Left lobe of liver (tissue), 2 donors: ENCODE data around the gene MLIP. TPM values are rescaled to one million over a fixed set of nuclear protein-coding genes. Genes with fewer than 3 reads are reported as not detected.
A peak's percentile ranks its signal among the peaks of the same experiment; 100 is the strongest.

Experiments
- ATAC-seq: fragments of 200-7000 bp; cut with Tn5 transposase; one replicate; pipeline ENCODE4 v1.9.1; 2020; ENCODE audit warnings: mild to moderate bottlenecking, moderate library complexity
- DNase-seq: peaks from one replicate; pipeline ENCODE4 v3.0.0-alpha.2; 2020; ENCODE audit warnings: low spot score
- total RNA-seq: library from RNA; stranded (reverse); gene quantifications from one replicate; pipeline ENCODE4 v1.2.1, GENCODE V29; 2021
- donor health status: DM: no; HTN: no; CAD: no; lungs with moderate emphysema.
- donor health status: DM: no; HTN: yes; CAD: no.

MLIP gene
- total RNA-seq, 1 donor from 2014 or later, result 18.4 TPM

DNA sequence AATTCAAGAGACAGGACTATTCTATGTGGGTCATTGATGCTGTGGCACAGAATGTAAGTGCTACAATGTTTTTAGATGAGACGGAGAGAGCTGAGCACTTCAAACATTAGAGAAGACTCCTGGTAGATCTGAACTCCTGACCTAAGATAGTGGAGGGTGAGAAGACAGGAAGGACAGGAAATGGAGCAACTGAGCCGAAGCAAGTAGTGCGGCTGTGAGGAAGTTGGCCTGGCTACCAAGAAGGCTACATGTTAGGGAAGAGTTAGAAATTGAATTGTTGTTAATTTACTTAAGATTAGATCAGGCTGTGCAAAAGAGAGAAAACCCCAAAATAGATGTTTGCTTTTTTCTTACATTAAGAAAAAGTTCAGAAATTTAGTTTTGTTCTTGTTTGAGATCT is 14.4 kb upstream of the MLIP start:
- DNase-seq (no peak), ATAC-seq (no peak)

DNA sequence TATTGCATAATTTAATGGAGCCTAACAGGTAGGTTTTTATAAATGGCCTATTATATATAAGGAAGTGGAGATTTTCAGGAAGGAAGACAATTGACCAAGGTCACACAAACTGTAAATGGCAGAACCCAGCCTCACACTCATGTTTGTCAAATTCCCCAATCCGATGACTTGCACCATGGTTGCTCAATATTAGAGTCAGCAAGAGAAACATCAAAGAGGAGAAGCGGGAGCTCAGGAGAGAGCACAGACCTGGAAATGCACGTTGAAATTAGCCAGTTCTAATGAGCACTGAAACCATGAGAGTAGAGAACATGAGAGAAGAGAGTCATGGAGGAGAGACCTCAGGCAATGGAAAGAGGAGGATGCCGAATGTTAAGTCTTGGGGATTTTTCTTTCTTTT is 13.5 kb upstream of the MLIP start:
- DNase-seq (no peak), ATAC-seq (peak; percentile 63)

DNA sequence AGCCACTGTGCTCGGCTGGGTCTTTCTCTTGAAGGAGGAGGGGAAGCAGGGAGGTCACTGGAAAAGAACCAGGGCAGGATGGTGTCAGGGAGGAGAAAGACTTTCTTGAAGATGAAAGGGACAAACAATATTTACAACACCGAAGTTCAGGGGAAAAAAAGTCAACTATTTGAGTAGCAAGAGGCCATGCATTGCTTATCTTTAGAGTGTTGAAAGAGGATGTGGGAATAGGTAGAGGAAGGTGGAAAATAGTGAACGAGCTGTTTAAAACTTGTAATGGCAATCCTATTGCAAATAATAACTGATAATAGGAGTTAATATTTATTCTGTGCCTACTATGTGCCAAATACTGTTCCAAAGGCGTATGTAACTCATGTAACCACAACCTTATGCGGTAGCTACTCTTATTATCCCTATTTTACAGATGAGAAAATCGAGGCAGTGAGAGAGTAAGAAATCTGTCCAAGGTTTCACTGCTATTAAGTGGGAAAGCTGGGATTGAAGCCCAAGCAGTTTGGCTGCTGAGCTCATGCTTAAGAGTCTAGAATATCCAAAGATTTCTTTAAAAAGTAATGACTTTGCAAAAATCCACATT is 12.7 kb upstream of the MLIP start:
- ATAC-seq, result no peak
- no peak for DNase-seq

DNA sequence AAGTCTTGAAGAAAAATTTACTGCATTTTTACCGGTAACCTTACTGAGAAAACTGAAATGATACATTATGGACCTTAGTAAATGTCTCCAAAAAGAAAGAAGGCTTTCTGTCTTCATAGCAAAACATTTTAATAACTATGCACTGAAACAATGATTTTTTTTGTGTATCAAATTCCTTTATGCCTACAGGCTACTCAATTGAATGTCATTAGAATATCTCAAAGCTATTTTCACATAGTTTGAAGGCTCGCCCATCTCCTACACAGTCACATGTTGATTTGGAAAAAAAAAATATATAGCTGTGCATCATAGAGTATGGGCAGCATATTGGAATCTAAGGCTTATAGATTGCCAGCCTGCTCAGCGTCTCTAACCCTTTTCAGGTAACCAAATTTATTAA is 12.0 kb upstream of the MLIP start:
- DNase-seq (no peak), ATAC-seq (no peak)

DNA sequence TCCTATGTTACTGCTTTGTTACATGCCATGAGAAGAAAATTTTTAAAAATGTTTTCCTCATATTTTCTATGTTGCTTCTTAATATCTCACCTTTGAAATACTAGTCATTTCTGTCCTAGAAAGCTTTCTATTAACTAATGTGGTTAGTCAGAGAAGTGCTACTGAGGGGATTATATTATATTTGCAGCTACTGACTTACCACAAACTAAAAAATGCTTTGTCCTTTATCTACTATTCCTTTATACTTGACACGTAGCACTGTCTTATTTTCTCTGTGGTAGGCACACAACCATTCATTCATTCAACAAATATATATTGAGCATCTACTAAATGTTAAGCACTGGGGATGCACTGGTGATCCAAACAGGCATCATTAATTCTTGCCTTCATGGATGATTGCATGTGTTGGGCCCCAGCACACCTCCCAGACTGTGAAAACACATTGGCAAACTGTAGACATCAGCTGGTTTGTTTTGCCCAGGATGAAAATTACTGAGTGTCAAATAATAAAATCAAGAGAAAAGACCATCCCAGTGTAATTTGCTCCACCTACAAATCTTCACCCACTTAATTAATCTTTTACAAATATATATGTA is 10.7 kb upstream of the MLIP start:
- ATAC-seq, result no peak
- DNase-seq, result no peak

DNA sequence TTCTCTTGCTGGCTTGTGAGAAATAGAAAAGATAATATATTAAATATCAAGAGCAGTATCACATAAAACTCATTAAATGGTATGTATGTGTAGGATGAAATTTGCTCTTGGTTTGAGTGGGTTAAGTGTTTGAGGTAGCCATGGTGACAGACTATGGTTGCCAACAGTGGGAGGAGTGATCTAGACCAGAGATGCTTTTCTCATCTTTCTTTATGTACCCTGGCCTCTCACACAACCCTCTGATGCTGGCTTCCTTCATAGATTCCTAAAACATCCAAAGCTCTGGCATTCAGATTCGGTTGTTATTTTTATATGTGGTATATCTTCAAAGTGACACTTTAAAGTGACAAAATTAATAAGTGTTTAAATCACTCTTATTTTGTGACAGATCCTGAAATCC is 9.0 kb upstream of the MLIP start:
- ATAC-seq, result no peak
- DNase-seq, result no peak

DNA sequence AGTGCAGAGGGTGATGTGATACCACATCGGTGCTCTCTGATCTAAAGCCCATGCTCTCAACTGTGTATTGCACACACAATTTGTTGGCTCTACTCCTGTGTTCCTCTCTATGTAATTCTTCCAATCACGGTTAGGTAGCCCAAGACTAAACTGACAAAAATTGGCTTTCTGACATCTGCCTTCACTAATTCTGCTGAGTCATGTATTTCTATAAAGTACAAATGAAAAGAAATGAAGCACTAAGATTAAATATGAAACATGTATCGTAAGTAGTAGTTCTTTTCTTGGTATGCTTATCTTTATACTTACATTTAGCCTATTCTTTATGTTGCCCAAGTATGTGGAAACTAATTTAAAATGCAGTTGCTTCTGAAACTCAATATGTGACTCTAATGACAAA is 7.7 kb upstream of the MLIP start:
- ATAC-seq, result peak; percentile 37
- DNase-seq, result no peak

DNA sequence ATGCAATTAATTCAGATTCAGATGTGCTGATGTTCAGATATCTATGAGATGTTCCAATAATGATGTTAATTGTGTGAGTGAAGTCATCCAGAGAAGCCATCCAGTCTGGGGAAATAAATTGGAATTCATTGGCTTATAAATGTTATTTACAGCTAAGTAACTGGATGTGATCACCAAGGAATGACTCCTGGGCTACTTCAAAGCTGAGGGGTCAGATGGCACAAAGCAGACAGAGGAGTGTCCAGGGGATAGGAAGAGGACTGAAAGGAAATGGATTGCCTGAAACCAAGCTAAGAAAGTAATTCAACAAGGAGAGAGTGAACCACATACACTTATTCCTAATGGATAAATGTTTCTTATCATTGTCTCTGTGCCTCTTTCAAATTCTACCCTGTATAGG is 4.5 kb upstream of the MLIP start:
- no peak for DNase-seq

DNA sequence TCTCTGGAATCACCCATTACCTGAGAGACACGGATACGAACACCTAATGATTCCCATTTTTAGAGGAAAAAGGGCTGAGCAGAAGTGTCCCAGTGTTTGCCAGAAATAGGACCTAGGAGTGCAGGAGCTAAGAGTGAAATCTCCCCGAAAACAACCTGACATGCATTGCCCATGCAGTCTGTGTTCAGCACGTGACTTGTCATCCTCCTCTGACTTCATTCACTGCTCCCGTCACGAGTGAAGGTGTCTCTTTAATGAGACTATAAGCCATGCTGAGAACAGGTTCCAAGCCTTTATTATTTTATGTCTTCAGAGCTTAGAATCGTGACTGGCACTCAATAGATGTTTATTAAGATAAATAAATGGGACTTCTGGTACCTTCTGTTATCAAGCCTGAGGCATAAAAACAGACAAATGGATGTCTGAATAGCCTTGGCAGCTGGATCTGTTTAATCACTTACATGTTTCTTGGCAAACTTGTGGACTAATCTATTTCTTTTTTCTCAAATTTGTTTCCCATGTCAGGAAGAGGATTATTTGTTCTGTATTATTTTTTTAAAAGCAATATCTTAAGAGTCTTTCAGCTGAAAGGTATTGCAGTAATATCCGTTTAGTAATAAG is 3.7 kb upstream of the MLIP start:
- ATAC-seq (peak; percentile 39), DNase-seq (no peak)

More for the DNA sequence above, 4.5 kb upstream of the MLIP start:
- ATAC-seq, result no peak

DNA sequence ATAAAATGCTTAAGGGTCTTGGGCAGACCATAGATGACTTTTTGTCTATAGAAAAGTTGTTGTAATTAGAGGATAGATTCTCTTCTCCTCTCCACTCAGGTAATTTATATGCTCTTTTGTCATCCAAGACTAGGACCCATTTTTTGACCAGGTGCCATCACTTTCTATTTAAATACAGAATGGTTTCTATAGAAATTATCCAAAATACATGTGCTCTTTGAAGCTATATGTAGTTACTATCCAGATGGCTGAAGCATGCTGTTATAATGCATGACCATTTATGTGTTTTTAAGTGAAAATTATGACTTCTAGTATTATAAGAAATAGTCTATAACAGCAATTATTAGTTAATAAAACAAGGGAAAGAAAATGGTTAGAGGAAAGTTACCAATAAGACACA is 3.0 kb upstream of the MLIP start:
- ATAC-seq, result no peak

DNA sequence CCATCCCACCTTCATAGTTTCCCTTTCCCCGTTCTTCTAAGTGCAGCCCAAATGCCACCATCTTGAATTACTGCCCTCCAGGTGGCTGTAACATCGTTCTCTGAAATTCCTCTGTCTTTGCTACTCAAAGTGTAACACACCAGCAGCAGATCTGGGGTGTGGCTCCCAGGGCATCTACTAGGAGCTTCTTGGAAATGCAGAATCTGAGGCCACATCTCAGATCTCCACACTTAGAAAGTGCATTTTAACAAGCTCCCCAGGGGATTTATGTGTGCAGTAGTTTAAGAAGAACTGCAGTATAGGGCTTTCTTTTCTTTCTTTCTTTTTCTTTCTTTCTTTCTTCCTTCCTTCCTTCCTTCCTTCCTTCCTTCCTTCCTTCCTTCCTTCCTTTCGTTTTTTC is 1.7 kb upstream of the MLIP start:
- ATAC-seq, result no peak

More for the DNA sequence above, 3.0 kb upstream of the MLIP start:
- DNase-seq, result no peak

DNA sequence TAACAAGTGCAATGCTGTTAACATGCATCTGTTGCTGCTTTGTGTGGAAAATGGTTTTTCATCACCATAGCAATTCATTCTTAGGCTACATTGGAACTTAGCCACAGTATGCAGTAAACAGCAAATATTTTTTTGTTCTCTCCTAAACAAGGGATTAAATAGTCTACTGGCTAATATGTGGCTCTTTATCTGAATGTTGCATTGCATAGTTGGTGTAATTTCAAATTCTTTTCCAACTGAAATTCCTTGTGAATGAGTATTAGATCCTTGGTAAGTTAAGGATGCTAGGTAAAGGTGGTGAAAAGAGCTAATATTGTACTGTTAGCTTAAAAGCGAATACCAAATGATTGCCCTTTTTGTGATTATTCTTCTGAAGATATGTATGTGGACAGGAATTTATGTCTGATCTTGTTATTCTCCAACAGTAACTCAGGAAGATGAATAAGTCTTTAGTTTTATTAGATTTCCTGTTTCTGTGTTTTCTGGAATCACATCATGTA is 958 bp downstream of the MLIP start:
- DNase-seq (no peak), ATAC-seq (no peak)

More for the DNA sequence above, 1.7 kb upstream of the MLIP start:
- DNase-seq, result no peak

DNA sequence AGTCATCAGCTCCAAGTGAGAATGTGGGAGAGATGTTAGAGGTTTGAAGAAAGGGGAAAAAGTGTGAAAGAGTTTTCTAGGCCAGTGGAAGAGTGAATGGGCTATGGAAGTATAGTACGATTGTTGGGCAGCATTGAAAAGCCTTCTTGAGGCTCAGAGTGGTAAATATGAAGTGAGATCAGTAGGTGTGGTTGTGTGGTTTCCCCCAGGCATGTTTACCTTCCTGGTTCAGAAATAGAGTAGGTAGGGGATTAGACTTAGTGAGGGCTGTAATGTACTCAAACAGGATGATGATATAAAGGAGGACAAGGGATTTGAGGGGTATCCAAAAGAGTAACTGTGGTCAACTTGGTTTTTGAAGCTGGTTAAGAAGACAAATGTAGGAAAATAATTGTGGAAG is 3.7 kb downstream of the MLIP start:
- no peak for ATAC-seq
- DNase-seq, result no peak

DNA sequence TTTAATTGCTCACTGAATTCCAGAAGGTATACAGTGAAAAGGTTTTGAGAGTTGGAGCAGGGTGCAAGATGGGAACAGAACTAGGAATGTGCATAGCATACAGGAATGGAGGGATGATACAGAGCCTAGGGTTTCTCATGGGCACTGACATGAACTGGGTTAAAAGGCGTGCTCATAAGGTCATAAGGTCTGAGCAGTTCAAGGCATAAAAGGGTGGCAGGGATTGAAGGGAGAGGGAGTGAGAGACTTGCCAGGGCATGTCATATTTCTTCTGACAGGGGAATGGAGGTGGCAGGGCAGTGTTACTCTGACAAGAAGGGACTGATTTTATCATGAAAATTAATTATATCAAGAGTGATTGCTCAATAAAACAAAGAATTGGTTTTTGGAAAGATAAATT is 4.7 kb downstream of the MLIP start:
- ATAC-seq, result no peak

DNA sequence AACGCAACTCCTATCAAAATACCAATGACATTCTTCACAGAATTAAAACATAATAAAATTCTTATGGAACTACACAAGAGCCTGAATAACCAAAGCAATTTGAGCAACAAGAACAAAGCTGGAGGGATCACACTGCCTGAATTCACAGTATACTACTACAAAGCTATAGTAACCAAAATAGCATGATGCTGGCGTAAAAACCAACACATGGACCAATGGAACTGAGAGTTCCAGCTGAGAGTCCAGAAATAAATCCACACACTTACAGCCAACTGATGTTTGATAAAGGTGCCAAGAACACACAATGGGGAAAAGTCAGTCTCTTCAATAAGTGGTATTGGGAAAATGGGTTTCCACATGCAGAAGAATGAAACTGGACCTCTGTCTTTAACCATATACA is 6.9 kb downstream of the MLIP start:
- ATAC-seq, result no peak
- DNase-seq, result no peak

More for the DNA sequence above, 4.7 kb downstream of the MLIP start:
- DNase-seq, result no peak

DNA sequence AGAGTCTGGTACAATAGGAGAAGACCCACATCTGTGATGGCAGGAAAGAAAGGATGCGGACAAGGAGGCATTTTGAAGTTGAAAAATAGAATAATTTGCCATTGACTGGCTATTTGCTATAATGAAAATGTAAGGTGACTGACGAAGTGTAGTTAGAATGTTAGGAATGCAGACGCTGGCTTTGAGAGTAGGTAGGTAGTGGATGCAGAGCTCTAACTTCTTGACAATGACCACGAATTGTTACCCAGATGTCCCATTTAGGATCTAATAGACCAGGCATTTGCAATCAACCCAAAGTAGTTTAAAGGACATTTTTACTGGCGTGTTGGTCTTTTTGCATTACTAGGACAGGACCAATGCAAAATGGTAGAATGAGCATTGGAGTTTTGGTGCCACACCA is 14.2 kb downstream of the MLIP start:
- no peak for ATAC-seq

DNA sequence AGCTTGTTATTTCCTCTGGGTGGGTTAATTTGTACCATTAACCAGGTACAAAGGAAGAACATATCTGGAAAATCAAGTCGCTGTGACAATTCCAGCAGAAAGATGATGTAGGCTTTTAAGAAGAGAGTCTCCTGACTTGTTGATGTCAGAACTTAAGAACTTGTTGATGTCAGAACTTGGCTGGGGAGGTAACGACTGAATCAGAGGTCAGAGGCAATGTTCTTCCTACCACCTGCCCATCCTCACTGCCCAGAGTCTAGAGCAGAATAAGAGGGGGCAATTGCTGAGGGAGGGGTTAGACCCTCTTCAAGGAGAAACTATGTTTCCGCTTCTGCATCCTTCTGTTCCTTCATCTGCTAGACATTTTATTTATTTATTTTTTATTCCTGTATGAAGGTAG is 18.9 kb downstream of the MLIP start:
- ATAC-seq (no peak), DNase-seq (no peak)

More for the DNA sequence above, 14.2 kb downstream of the MLIP start:
- DNase-seq, result no peak

DNA sequence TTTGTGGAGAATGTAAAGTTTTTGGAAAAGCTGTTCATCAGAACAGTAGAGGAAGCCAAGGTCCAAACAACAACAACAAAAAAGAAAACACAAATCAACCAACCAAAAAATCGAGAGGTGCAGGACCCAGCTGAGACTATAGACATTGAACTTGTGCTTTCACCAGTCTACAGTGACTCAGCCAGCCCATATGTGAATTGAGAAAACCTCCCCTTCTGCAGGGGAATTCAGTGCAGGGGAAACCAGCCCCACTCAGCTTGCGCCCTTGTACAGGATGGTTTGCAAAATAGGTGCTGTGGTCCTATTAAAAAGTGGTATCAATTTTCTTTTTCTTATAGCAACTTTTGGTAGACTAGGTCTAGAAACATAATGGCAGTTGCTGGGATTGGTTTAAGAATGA is 21.3 kb downstream of the MLIP start:
- DNase-seq (no peak), ATAC-seq (no peak)

DNA sequence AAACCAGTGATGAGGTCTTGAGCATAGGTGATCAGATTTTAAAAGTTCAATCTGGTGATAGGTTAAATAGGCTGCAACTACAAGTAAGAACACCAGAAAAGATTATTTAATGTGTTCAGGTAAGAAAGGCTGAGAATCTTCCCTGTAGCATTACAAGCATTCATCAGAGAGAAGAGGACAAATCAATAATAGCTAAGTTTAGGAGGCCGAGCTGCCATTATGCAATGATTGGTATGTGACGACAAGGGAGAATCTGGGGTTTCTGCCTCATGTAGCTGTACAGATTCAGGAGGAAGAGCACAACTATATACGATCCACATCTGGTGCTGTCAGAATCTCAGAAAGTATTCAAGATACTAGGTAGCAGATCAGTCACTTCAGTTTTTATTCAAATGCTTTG is 21.9 kb downstream of the MLIP start:
- DNase-seq (no peak), ATAC-seq (peak; percentile 72)

DNA sequence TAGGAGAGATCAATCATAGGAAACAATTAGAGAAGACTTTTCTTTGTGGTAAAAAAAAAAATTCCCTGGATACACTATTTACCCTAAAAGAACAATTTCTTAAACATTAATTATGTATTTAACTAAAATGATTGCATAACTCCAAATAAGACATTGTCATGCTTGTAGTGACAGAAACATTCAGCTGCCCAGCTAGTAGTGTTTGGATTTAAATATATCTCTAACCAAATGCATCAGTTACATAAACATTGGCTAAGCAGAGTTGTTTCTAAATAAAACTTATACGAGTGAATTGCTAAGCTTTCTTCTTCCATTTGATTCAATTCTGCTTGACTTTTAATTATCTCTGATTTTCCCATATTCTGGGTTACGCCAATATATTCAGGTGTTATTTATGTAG is 23.7 kb downstream of the MLIP start:
- ATAC-seq (no peak), DNase-seq (no peak)

DNA sequence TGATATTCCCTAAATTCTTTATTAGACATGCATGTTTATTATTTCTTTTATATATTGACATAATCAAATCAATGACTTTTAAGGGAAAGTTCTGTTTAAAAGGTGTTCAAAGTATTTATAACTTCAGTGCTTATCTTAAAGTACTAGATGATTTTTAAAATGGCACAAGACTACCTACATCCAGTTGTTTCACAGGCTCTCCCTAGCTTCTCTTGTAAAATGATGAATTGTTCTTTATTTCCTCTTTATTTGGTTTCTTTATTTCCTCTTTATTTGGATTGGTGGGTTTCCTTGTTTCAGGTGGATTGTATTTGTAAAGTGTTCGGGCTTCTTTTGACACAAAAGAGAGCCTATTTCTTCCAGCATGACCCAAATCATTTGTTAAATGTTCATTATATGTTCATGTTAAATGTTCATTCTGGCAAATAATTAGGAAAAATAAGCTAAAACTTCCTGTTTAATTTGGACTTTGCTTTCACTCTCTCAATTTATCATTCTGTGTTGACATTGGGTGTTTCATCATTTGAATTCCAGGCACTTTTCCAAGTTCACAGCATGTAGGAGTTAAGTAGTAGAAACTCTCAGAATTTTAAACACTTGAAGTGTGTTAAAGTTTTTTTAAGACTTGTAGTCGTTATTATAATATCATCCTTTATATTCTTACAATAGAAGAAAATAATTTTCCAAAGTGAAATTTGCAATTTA is 24.6 kb downstream of the MLIP start:
- peak; percentile 80 for ATAC-seq
- no peak for DNase-seq

DNA sequence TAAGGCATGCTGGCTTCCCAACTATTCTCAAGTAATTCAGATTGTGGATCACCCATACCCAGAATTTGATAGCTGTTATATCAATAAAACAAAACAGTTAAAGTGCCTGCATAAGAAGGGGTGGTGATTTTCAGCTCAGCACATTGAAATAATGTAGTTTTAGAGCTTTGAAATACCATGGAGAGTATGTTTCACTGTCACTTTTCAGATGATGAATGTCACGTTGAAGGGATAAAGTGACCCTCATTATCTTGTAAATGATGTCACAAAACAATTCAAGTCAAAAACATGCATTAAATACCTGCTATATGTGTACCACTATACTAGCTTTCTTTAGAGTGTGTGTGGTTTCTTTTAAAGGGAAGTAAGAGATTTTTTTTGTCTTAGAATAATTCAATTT is 27.6 kb downstream of the MLIP start:
- DNase-seq (no peak), ATAC-seq (no peak)
